ENCODE data around the gene SNCAIP. TPM values are rescaled to one million over a fixed set of nuclear protein-coding genes. Genes with fewer than 3 reads are reported as not detected.

SNCAIP gene
- total and polyA plus RNA-seq, 2 experiments from 2014 or later, result 6.1 to 11.9 TPM

GRCh38 chr5:122419142-122419894 lies 107.3 kb downstream of the SNCAIP start:
- H3K4me1 Mint-ChIP-seq, result peaks cover 24% of the 10 kb centered on the region
- Histone ChIP-seq H3K4me2 (no peak overlapping the region), H3K4me3 (no peak overlapping the region), H4K20me1 (replicated peaks; ENCODE audit: insufficient read depth) (no peaks in the 10 kb centered on the region), H3K36me3 (ENCODE audit: insufficient read depth) (no peaks in the 10 kb centered on the region; the same call in 1 of the 2 replicates), H3F3A (replicated peaks; ENCODE audit: low read depth) (no peaks in the 10 kb centered on the region), H3K79me2 (replicated peaks; ENCODE audit: insufficient read depth) (no peaks in the 10 kb centered on the region), H2AFZ (no peak overlapping the region), H3K4me1 (ENCODE audit: insufficient read depth) (peaks cover 14% of the 10 kb centered on the region), H3K9me2 (ENCODE audit: insufficient read depth) (peaks cover 9% of the 10 kb centered on the region; the same call in 1 of the 2 replicates), H3K27me3 (ENCODE audit: insufficient read depth) (no peaks in the 10 kb centered on the region), H3K27ac (ENCODE audit: low read depth) (no peak overlapping the region)
- TF ChIP-seq CREB1 (CRISPR knock-in tag; IDR thresholded peaks at IDR 0.05; ENCODE audit: low read depth) (no peak), EZH2 (IDR thresholded peaks at IDR 0.05; ENCODE audit: low read depth, unreplicated experiment) (no peak), POLR2AphosphoS5 (IDR thresholded peaks at IDR 0.05; ENCODE audit: low read depth) (no peak), STAT1 (IDR thresholded peaks at IDR 0.05; ENCODE audit: unreplicated experiment) (no peak), REST (IDR thresholded peaks at IDR 0.05; ENCODE audit: unreplicated experiment) (no peak), ETS1 (IDR thresholded peaks at IDR 0.05) (no peak), JUNB (IDR thresholded peaks at IDR 0.05; ENCODE audit: unreplicated experiment) (no peak)
- TF ChIP-seq, protein P1, sequence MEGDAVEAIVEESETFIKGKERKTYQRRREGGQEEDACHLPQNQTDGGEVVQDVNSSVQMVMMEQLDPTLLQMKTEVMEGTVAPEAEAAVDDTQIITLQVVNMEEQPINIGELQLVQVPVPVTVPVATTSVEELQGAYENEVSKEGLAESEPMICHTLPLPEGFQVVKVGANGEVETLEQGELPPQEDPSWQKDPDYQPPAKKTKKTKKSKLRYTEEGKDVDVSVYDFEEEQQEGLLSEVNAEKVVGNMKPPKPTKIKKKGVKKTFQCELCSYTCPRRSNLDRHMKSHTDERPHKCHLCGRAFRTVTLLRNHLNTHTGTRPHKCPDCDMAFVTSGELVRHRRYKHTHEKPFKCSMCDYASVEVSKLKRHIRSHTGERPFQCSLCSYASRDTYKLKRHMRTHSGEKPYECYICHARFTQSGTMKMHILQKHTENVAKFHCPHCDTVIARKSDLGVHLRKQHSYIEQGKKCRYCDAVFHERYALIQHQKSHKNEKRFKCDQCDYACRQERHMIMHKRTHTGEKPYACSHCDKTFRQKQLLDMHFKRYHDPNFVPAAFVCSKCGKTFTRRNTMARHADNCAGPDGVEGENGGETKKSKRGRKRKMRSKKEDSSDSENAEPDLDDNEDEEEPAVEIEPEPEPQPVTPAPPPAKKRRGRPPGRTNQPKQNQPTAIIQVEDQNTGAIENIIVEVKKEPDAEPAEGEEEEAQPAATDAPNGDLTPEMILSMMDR (conservative IDR thresholded peaks at IDR 0.05; ENCODE audit: low read depth in 2 of 2), result no peak
- peaks cover 4% of the 10 kb centered on the region; the same call in 1 of the 3 replicates for H3K36me3 Mint-ChIP-seq (ENCODE audit: low read depth)
- no peak overlapping the region; the same call in 1 of the 2 replicates for H3K27ac Mint-ChIP-seq
- no peak overlapping the region for H3K4me3 Mint-ChIP-seq
- DNase-seq (ENCODE audit: low spot score) (no peak), ATAC-seq (no peak)
- H3K27me3 Mint-ChIP-seq (ENCODE audit: insufficient read depth, low read depth, poor library complexity), result no peaks in the 10 kb centered on the region
- H3K9me3 Mint-ChIP-seq, result no peaks in the 10 kb centered on the region

Measured in GM23338 (cell line).